Glutamatergic neuron (in vitro differentiated cells): ENCODE data around the gene PRDM10. TPM values are rescaled to one million over a fixed set of nuclear protein-coding genes. Genes with fewer than 3 reads are reported as not detected.
"Not testable (repeated sequence)": the region's sequence is repeated elsewhere in the genome, so short reads cannot be mapped to it uniquely, and the experiment has no call there.

Experiments
- DNase-seq: peaks from one replicate; pipeline ENCODE4 v3.0.0; 2022
- H3K27ac Mint-ChIP-seq: one replicate; pipeline ENCODE4 v1.8.0; 2020; ENCODE audit warnings: mild to moderate bottlenecking, mixed read lengths, inconsistent platforms; ENCODE audit not compliant: unreplicated experiment
- H3K27me3 Mint-ChIP-seq: one replicate; pipeline ENCODE4 v1.8.0; 2020; ENCODE audit warnings: mild to moderate bottlenecking, moderate library complexity, mixed read lengths, inconsistent platforms; ENCODE audit not compliant: unreplicated experiment
- H3K36me3 Mint-ChIP-seq: one replicate; pipeline ENCODE4 v1.8.0; 2020; ENCODE audit warnings: mild to moderate bottlenecking, mixed read lengths, inconsistent platforms; ENCODE audit not compliant: unreplicated experiment
- H3K4me1 Mint-ChIP-seq: one replicate; pipeline ENCODE4 v1.8.0; 2020; ENCODE audit warnings: mild to moderate bottlenecking, low read depth, mixed read lengths, inconsistent platforms; ENCODE audit not compliant: unreplicated experiment
- H3K4me3 Mint-ChIP-seq: one replicate; pipeline ENCODE4 v1.8.0; 2020; ENCODE audit warnings: mild to moderate bottlenecking, mixed read lengths, inconsistent platforms; ENCODE audit not compliant: unreplicated experiment
- H3K9me3 Mint-ChIP-seq: one replicate; pipeline ENCODE4 v1.8.0; 2020; ENCODE audit warnings: mild to moderate bottlenecking, moderate library complexity, mixed read lengths, inconsistent platforms; ENCODE audit not compliant: unreplicated experiment
- total RNA-seq: library from RNA; stranded (reverse); fragmentation: NEBNext Ultra II Directional; extraction: Animal tissue kit (Norgen Biotek cat#: 25700); gene quantifications from one replicate; pipeline ENCODE4 v1.2.1, GENCODE V29; 2021; ENCODE audit not compliant: unreplicated experiment
- TF ChIP-seq, protein P1 (sequence below): fragments of 200-600 bp; sonication (generic); IDR thresholded peaks from one replicate; pipeline ENCODE4 v1.5.0; 2021; ENCODE audit not compliant: partially characterized antibody, unreplicated experiment

PRDM10 gene
- total RNA-seq, 1 donor from 2014 or later, result 19.8 TPM

DNA sequence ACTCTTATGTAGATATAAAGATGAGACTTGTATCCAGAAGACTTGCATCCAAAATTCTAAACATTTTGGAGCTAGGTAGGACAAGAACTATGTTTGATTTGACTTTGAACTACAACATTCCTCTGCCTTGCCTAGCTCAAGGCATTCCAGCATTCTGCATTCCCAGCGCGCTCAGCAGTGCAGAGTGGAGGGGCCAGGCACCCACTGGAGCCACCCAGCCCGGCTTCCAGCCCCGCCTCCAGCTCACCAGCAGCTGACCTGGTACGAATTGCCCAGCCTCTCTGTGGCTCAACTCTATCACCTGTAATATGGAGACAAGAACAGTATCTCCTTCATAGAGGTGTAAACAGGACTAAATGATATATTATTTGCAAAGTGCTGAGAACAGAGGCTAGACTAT lies 28.8 kb downstream of the PRDM10 start:
- Mint-ChIP-seq H3K4me3 (no peak overlapping the region), H3K9me3 (no peaks in the 10 kb centered on the region), H3K27ac (no peak overlapping the region), H3K4me1 (peaks cover 2% of the 10 kb centered on the region), H3K36me3 (peaks cover 6% of the 10 kb centered on the region), H3K27me3 (peaks cover 2% of the 10 kb centered on the region)
- TF ChIP-seq, protein P1, sequence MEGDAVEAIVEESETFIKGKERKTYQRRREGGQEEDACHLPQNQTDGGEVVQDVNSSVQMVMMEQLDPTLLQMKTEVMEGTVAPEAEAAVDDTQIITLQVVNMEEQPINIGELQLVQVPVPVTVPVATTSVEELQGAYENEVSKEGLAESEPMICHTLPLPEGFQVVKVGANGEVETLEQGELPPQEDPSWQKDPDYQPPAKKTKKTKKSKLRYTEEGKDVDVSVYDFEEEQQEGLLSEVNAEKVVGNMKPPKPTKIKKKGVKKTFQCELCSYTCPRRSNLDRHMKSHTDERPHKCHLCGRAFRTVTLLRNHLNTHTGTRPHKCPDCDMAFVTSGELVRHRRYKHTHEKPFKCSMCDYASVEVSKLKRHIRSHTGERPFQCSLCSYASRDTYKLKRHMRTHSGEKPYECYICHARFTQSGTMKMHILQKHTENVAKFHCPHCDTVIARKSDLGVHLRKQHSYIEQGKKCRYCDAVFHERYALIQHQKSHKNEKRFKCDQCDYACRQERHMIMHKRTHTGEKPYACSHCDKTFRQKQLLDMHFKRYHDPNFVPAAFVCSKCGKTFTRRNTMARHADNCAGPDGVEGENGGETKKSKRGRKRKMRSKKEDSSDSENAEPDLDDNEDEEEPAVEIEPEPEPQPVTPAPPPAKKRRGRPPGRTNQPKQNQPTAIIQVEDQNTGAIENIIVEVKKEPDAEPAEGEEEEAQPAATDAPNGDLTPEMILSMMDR, result no peak
- DNase-seq, result no peak

GRCh38 chr11:129973068-129973467 lies 29.6 kb downstream of the PRDM10 start:
- DNase-seq, result no peak
- Mint-ChIP-seq H3K36me3 (peaks cover 6% of the 10 kb centered on the region), H3K4me3 (no peak overlapping the region), H3K27ac (no peak overlapping the region), H3K4me1 (peaks cover 2% of the 10 kb centered on the region), H3K9me3 (no peaks in the 10 kb centered on the region), H3K27me3 (no peaks in the 10 kb centered on the region)
- TF ChIP-seq, protein P1, result no peak

GRCh38 chr11:129972611-129973010 lies 30.0 kb downstream of the PRDM10 start:
- H3K27me3 Mint-ChIP-seq, result no peaks in the 10 kb centered on the region
- H3K4me1 Mint-ChIP-seq, result peaks cover 2% of the 10 kb centered on the region
- H3K4me3 Mint-ChIP-seq, result no peak overlapping the region
- no peak overlapping the region for H3K27ac Mint-ChIP-seq
- TF ChIP-seq, protein P1, result no peak
- no peak for DNase-seq
- peaks cover 6% of the 10 kb centered on the region for H3K36me3 Mint-ChIP-seq
- no peaks in the 10 kb centered on the region for H3K9me3 Mint-ChIP-seq

DNA sequence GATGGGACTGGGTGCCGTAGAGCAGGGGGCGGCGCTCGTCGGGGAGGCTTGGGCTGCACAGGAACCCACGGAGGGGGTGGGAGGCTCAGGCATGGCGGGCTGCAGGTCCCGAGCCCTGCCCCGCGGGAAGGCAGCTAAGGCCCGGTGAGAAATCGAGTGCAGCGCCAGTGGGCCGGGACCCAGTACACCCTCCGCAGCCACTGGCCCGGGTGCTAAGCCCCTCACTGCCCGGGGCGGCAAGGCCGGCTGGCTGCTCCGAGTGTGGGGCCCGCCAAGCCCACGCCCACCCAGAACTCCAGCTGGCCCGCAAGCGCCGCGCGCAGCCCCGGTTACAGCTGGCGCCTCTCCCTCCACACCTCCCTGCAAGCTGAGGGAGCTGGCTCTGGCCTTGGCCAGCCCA lies 30.8 kb downstream of the PRDM10 start:
- not testable (repeated sequence) for H3K4me1 Mint-ChIP-seq, H3K36me3 Mint-ChIP-seq, H3K27me3 Mint-ChIP-seq, H3K27ac Mint-ChIP-seq, H3K9me3 Mint-ChIP-seq, DNase-seq, H3K4me3 Mint-ChIP-seq

DNA sequence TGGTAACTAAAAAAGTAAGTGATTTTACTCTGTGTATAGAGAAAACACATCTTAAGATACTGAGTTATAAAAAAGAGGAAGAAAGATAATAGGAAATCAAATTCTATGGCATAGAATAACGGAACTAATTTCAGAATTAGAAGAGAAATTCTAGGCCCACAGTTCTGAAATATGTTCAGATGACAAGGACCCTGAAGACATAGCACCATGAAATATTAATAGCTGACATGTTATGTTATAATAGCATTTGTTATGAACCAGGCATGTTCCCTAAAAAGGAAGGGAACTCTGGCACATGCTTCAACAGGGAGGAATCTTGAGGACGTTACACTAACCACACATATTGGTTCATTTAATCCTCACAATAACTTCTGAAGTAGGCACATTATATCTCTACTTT lies 32.7 kb downstream of the PRDM10 start:
- TF ChIP-seq, protein P1, result no peak
- Mint-ChIP-seq H3K27me3 (no peaks in the 10 kb centered on the region), H3K4me3 (no peak overlapping the region), H3K9me3 (no peaks in the 10 kb centered on the region), H3K4me1 (peaks cover 3% of the 10 kb centered on the region), H3K27ac (no peak overlapping the region), H3K36me3 (peaks cover 6% of the 10 kb centered on the region)
- DNase-seq, result no peak
